Subcutaneous abdominal adipose tissue (tissue), 5 donors: ENCODE data around the gene UIMC1.
A peak's percentile ranks its signal among the peaks of the same experiment; 100 is the strongest.

Source experiments
- H3K27ac ChIP-seq: one replicate; pipeline ENCODE4 v1.7.0; 2013; ENCODE audit warnings: low read depth, mild to moderate bottlenecking, inconsistent platforms, low read length, moderate library complexity
- H3K27me3 ChIP-seq, 5 donors: one replicate each; pipeline ENCODE4 v1.7.0; 2013; ENCODE audit warnings: low read length in 5 of 5, inconsistent platforms in 1 of 5; ENCODE audit not compliant: control insufficient read depth in 5 of 5, insufficient read depth in 4 of 5
- H3K36me3 ChIP-seq, 5 donors: one replicate each; pipeline ENCODE4 v1.7.0; 2013; ENCODE audit warnings: low read length in 5 of 5; ENCODE audit not compliant: control insufficient read depth in 5 of 5, insufficient read depth in 5 of 5
- H3K4me1 ChIP-seq, 5 donors: one replicate each; pipeline ENCODE4 v1.7.0; 2013; ENCODE audit warnings: low read length in 5 of 5, mild to moderate bottlenecking in 3 of 5, moderate library complexity in 1 of 5; ENCODE audit not compliant: control insufficient read depth in 5 of 5, insufficient read depth in 5 of 5
- H3K4me3 ChIP-seq, 5 donors: one replicate each; pipeline ENCODE4 v1.7.0; 2013; ENCODE audit warnings: low read length in 5 of 5, low read depth in 1 of 5
- H3K9ac ChIP-seq, 5 donors: one replicate each; pipeline ENCODE4 v1.7.0; 2013; ENCODE audit warnings: low read length in 5 of 5, mild to moderate bottlenecking in 4 of 5, moderate library complexity in 3 of 5
- H3K9me3 ChIP-seq, 5 donors: one replicate each; pipeline ENCODE4 v1.7.0; 2013; ENCODE audit warnings: low read length in 5 of 5; ENCODE audit not compliant: control insufficient read depth in 5 of 5
- donor health status: healthy.
- donor health status: healthy.
- donor health status: healthy.
- donor health status: healthy.
- donor health status: healthy.

The UIMC1 gene

GRCh38 chr5:176901260-176902101 is 105.1 kb downstream of the UIMC1 start:
- Histone ChIP-seq H3K27me3 (no peaks in the 10 kb centered on the region), H3K9me3 (no peaks in the 10 kb centered on the region), H3K36me3 (peaks cover 28 to 45% (median 42%) of the 10 kb centered on the region in 5 donors), H3K4me3 (no peak overlapping the region), H3K4me1 (peaks cover 0 to 33% (median 18%) of the 10 kb centered on the region in 5 donors), H3K27ac (no peak overlapping the region), H3K9ac (no peak overlapping the region)

- Histone ChIP-seq H3K9me3 (no peaks in the 10 kb centered on the region), H3K27ac (no peak overlapping the region), H3K4me1 (peaks cover 0 to 33% (median 18%) of the 10 kb centered on the region in 5 donors), H3K9ac (no peak overlapping the region), H3K36me3 (peaks cover 23 to 38% (median 35%) of the 10 kb centered on the region in 5 donors), H3K4me3 (no peak overlapping the region), H3K27me3 (no peaks in the 10 kb centered on the region)
Observed at GRCh38 chr5:176900780-176901204, 105.8 kb downstream of the UIMC1 start.

DNA sequence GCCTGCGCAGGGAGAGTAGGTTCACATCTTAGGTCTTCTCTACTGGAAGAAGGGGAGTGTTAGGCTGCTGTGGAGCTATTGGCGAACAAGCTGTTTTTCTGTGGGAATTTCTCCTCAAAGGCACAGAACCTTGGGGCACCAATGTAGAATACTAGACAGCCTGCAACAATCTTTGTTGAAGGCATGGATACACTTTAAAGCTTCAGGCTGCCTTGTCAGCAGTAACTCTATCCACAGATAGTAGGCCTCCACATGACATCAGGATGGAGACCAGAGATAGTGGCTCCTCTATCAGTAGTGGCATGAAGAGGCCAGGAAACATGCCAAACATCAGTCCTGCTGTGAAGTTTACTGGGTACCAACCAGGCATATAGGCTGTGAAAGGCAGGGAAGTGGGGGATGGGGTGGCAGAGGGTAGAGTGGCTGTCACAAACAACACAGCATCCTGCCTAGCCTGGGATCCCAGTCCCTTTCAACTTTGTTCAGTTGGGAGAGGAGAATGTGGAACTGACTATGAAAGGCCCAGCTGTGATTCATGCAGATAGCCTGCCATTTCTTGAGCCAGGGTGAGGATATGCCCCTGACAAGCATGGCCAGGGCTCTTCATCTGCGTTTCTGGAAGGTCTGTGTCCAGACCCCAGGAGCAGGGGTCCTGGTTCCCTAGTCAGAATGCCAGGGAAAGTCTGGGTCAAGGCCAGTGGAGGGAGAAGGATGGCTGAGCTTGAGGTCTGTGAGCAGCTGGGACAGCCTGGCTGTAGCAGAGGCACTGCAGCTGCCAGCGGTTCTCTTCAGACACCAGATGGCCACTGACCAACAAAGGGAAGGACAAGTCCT is 106.4 kb downstream of the UIMC1 start:
- H3K9ac ChIP-seq, result no peak overlapping the region
- peaks cover 17 to 31% (median 29%) of the 10 kb centered on the region in 5 donors for H3K36me3 ChIP-seq
- peaks cover 0 to 4% (median 0%) of the 10 kb centered on the region in 5 donors for H3K27me3 ChIP-seq
- H3K4me3 ChIP-seq, result peak overlapping the region in 1 of 5 donors; percentile 38
- no peaks in the 10 kb centered on the region for H3K9me3 ChIP-seq
- no peak overlapping the region for H3K27ac ChIP-seq
- H3K4me1 ChIP-seq, result peaks cover 0 to 33% (median 18%) of the 10 kb centered on the region in 5 donors

- Histone ChIP-seq H3K36me3 (peaks cover 10 to 25% (median 22%) of the 10 kb centered on the region in 5 donors), H3K9me3 (no peaks in the 10 kb centered on the region), H3K4me1 (peaks cover 0 to 33% (median 18%) of the 10 kb centered on the region in 5 donors), H3K9ac (no peak within 1 kb of the TSS), H3K27me3 (peaks cover 0 to 4% (median 0%) of the 10 kb centered on the region in 5 donors), H3K27ac (no peak within 1 kb of the TSS), H3K4me3 (peak within 1 kb of the TSS in 4 of 5 donors; percentile 1 to 41 (median 22))
Observed at GRCh38 chr5:176899296-176899891, 107.2 kb downstream of the UIMC1 start, which contains the start of gene HK3. HK3 (minus strand) TSS chr5:176899346; CDS start chr5:176896159, 3,187 bp downstream.

DNA sequence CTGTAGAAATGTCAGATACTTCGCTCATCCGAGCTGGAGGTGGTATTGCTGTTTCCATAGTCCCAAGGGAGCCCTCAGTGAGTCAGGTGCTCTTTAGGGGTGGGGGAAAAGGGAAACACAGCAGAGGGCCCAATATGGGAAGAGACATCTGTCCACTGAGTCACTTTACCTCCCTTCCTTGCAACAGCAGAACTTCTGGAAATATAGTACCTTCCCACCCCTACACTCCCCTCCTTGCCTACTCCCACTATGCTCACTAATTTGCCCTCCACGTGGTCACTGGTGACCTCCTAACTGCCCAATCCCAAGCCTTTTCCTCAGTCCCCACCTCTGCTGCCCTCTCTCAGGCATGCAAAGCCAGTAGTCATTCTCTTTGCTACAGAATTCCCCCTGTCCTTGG is 109.3 kb downstream of the UIMC1 start:
- H3K9ac ChIP-seq, result no peak overlapping the region
- no peak overlapping the region for H3K27ac ChIP-seq
- peaks cover 0 to 11% (median 0%) of the 10 kb centered on the region in 5 donors for H3K27me3 ChIP-seq
- no peak overlapping the region for H3K4me3 ChIP-seq
- H3K9me3 ChIP-seq, result no peaks in the 10 kb centered on the region
- H3K4me1 ChIP-seq, result peaks cover 0 to 30% (median 18%) of the 10 kb centered on the region in 5 donors
- peaks cover 0 to 8% (median under 1%) of the 10 kb centered on the region in 5 donors for H3K36me3 ChIP-seq

DNA sequence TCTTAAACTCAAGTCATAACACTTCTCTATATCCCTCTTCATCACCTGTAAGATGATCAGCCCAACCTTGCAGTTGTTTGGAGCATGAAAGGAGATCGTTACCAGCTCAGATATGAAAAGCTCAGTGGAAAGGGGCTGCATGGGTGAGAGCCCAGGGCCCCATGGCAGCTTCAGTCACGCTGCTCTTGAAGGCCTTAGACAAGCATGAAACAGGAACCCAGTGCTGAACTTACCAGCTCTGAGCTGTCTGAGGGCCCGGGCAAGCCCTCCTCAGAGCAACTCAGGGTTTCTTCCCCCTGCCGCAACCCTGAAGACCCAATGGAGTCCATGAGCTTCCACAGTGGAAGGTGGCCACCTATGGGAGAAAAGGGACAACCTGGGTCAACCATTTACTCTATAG is 110.7 kb downstream of the UIMC1 start:
- H3K4me1 ChIP-seq, result peaks cover 0 to 26% (median 18%) of the 10 kb centered on the region in 5 donors
- no peaks in the 10 kb centered on the region for H3K9me3 ChIP-seq
- peaks cover 0 to 7% (median 0%) of the 10 kb centered on the region in 5 donors for H3K36me3 ChIP-seq
- no peak overlapping the region for H3K4me3 ChIP-seq
- H3K27me3 ChIP-seq, result peaks cover 0 to 11% (median 0%) of the 10 kb centered on the region in 5 donors
- H3K9ac ChIP-seq, result no peak overlapping the region
- no peak overlapping the region for H3K27ac ChIP-seq

- Histone ChIP-seq H3K27me3 (peaks cover 0 to 11% (median 0%) of the 10 kb centered on the region in 5 donors), H3K4me3 (no peak overlapping the region), H3K9me3 (no peaks in the 10 kb centered on the region), H3K36me3 (peaks cover 0 to 9% (median 0%) of the 10 kb centered on the region in 5 donors), H3K4me1 (peaks cover 0 to 11% (median 4%) of the 10 kb centered on the region in 5 donors), H3K27ac (no peak overlapping the region), H3K9ac (no peak overlapping the region)
Observed at GRCh38 chr5:176894298-176894697, 112.3 kb downstream of the UIMC1 start.

GRCh38 chr5:176892663-176893062 is 113.9 kb downstream of the UIMC1 start:
- H3K27me3 ChIP-seq, result peaks cover 0 to 11% (median 0%) of the 10 kb centered on the region in 5 donors
- no peak overlapping the region for H3K27ac ChIP-seq
- no peaks in the 10 kb centered on the region for H3K9me3 ChIP-seq
- peaks cover 0 to 6% (median 0%) of the 10 kb centered on the region in 5 donors for H3K4me1 ChIP-seq
- H3K4me3 ChIP-seq, result no peak overlapping the region
- H3K36me3 ChIP-seq, result peaks cover 0 to 19% (median 0%) of the 10 kb centered on the region in 5 donors
- H3K9ac ChIP-seq, result no peak overlapping the region

DNA sequence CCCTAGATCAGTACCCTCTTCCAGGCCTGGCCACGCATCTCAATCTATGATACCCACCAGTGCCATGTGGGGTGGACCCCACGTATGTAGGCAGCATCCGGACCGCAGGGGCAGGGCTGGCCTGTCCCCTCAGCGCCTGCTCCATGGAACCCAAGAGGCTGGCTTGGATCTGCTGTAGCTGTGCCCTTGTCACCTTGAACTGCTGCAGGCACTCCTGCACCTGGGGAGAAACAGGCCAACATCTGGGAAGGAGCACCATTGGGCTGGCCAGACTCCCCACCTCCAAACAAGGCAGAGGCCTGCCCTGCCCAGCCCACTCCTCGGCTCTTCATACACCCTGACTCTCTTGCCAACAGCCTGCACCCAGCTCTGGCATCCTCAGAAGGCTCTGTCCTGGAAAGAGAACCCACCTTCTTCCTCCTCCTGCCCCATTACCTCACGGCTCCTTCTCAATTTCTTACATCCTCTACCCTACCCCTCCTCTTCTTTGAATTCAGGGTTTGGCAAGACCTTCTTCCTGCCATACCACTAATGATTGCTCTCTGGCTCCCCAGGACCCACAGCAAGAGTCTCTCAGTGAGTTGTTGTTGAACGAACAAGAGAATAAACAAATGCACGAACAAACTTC is 115.1 kb downstream of the UIMC1 start:
- Histone ChIP-seq H3K27ac (no peak overlapping the region), H3K4me3 (no peak overlapping the region), H3K9me3 (no peaks in the 10 kb centered on the region), H3K27me3 (peaks cover 0 to 11% (median 0%) of the 10 kb centered on the region in 5 donors), H3K4me1 (peaks cover 0 to 2% (median 0%) of the 10 kb centered on the region in 5 donors), H3K9ac (no peak overlapping the region), H3K36me3 (peaks cover 0 to 26% (median 0%) of the 10 kb centered on the region in 5 donors)
